GM23338 (cell line): ENCODE measurements around the gene NTN1. TPM values are rescaled to one million over a fixed set of nuclear protein-coding genes. Genes with fewer than 3 reads are reported as not detected.

ENCODE experiments used
- ATAC-seq: fragments of 200-7000 bp; cut with Tn5 transposase; 3 replicates; pipeline ENCODE4 v1.9.1; 2020
- DNase-seq: peaks from one replicate; pipeline ENCODE4 v3.0.0-alpha.2; 2015; ENCODE audit warnings: low spot score
- H2AFZ ChIP-seq: fragments of 200-600 bp; sonication (generic); 2 replicates; pipeline ENCODE4 v1.8.0; 2016; ENCODE audit warnings: antibody characterized with exemption, mild to moderate bottlenecking, moderate library complexity
- H3F3A ChIP-seq: fragments of 200-600 bp; sonication (generic); replicated peaks from 2 replicates; pipeline ENCODE4 v1.8.0; 2017; ENCODE audit warnings: antibody characterized with exemption, mixed run types, low read depth
- H3K27ac ChIP-seq: fragments of 200-600 bp; sonication (generic); 2 replicates; pipeline ENCODE4 v1.6.1; 2016; ENCODE audit warnings: low read depth
- H3K27me3 ChIP-seq: fragments of 200-600 bp; sonication (generic); 2 replicates; pipeline ENCODE4 v1.8.0; 2016; ENCODE audit warnings: mild to moderate bottlenecking, mixed run types, moderate library complexity; ENCODE audit not compliant: insufficient read depth
- H3K36me3 ChIP-seq: fragments of 200-600 bp; sonication (generic); 2 replicates; pipeline ENCODE4 v1.8.0; 2016; ENCODE audit warnings: mild to moderate bottlenecking; ENCODE audit not compliant: insufficient read depth
- H3K4me1 ChIP-seq: fragments of 200-600 bp; sonication (generic); 2 replicates; pipeline ENCODE4 v1.8.0; 2016; ENCODE audit warnings: mild to moderate bottlenecking, moderate library complexity; ENCODE audit not compliant: insufficient read depth
- H3K4me2 ChIP-seq: fragments of 200-600 bp; sonication (generic); 2 replicates; pipeline ENCODE4 v1.7.1; 2017; ENCODE audit warnings: mixed run types
- H3K4me3 ChIP-seq: fragments of 200-600 bp; sonication (generic); 2 replicates; pipeline ENCODE4 v1.6.1; 2016; ENCODE audit warnings: mixed run types
- H3K79me2 ChIP-seq: fragments of 200-600 bp; sonication (generic); replicated peaks from 2 replicates; pipeline ENCODE4 v1.8.0; 2017; ENCODE audit warnings: mild to moderate bottlenecking; ENCODE audit not compliant: insufficient read depth
- H3K9me2 ChIP-seq: fragments of 200-600 bp; sonication (generic); 2 replicates; pipeline ENCODE4 v1.8.0; 2017; ENCODE audit not compliant: insufficient read depth
- H4K20me1 ChIP-seq: fragments of 200-600 bp; sonication (generic); replicated peaks from 2 replicates; pipeline ENCODE4 v1.8.0; 2017; ENCODE audit warnings: mild to moderate bottlenecking; ENCODE audit not compliant: insufficient read depth
- H3K27ac Mint-ChIP-seq: 2 replicates; pipeline ENCODE4 v1.8.0; 2020; ENCODE audit warnings: inconsistent platforms, mild to moderate bottlenecking, moderate library complexity, mixed read lengths
- H3K27me3 Mint-ChIP-seq: 3 replicates; pipeline ENCODE4 v1.8.0; 2022; ENCODE audit warnings: low read depth, mild to moderate bottlenecking, moderate library complexity, mixed read lengths, inconsistent platforms; ENCODE audit not compliant: insufficient read depth, poor library complexity
- H3K36me3 Mint-ChIP-seq: 3 replicates; pipeline ENCODE4 v1.8.0; 2021; ENCODE audit warnings: low read depth, mild to moderate bottlenecking, inconsistent platforms, moderate library complexity, mixed read lengths
- H3K4me1 Mint-ChIP-seq: 3 replicates; pipeline ENCODE4 v1.8.0; 2020; ENCODE audit warnings: mild to moderate bottlenecking, inconsistent platforms, mixed read lengths
- H3K4me3 Mint-ChIP-seq: 3 replicates; pipeline ENCODE4 v1.8.0; 2021; ENCODE audit warnings: moderate library complexity, mild to moderate bottlenecking, inconsistent platforms, mixed read lengths
- H3K9me3 Mint-ChIP-seq: 3 replicates; pipeline ENCODE4 v1.8.0; 2020; ENCODE audit warnings: moderate library complexity, mild to moderate bottlenecking, inconsistent platforms, mixed read lengths
- CREB1 ChIP-seq: fragments of 250-450 bp; sonication (Bioruptor Pico); IDR thresholded peaks from 2 replicates; pipeline ENCODE4 v1.5.0; 2020; ENCODE audit warnings: low read depth, mild to moderate bottlenecking, moderate library complexity
- ETS1 ChIP-seq: IDR thresholded peaks from 2 replicates; pipeline ENCODE4 v1.6.1; 2016; ENCODE audit warnings: antibody characterized with exemption
- EZH2 ChIP-seq: fragments of 200-600 bp; sonication (generic); IDR thresholded peaks from one replicate; pipeline ENCODE4 v1.8.0; 2017; ENCODE audit warnings: antibody characterized with exemption, mild to moderate bottlenecking, low read depth; ENCODE audit not compliant: unreplicated experiment
- EZH2phosphoT487 ChIP-seq: fragments of 200-600 bp; sonication (generic); IDR thresholded peaks from one replicate; pipeline ENCODE4 v1.8.1; 2018; ENCODE audit warnings: antibody characterized with exemption; ENCODE audit not compliant: unreplicated experiment
- JUNB ChIP-seq: IDR thresholded peaks from one replicate; pipeline ENCODE4 v1.6.1; 2016; ENCODE audit warnings: antibody characterized with exemption; ENCODE audit not compliant: unreplicated experiment
- NANOG ChIP-seq: IDR thresholded peaks from 2 replicates; pipeline ENCODE4 v1.6.1; 2016; ENCODE audit warnings: antibody characterized with exemption, borderline replicate concordance
- POLR2AphosphoS5 ChIP-seq: IDR thresholded peaks from 2 replicates; pipeline ENCODE4 v1.6.1; 2016; ENCODE audit warnings: antibody characterized with exemption, low read depth
- STAT1 ChIP-seq: IDR thresholded peaks from one replicate; pipeline ENCODE4 v1.6.1; 2016; ENCODE audit warnings: antibody characterized with exemption; ENCODE audit not compliant: unreplicated experiment
- polyA plus RNA-seq: library from polyadenylated mRNA; unstranded; fragments of >200 nt; fragmentation: Nextera tagmentation; extraction: Ambion mirVana; gene quantifications from 2 replicates; pipeline ENCODE4 v1.2.1, GENCODE V29; 2016
- total RNA-seq: library from RNA; depleted of rRNA; stranded (reverse); fragments of >200 nt; shearing (Covaris generic); gene quantifications from 2 replicates; pipeline ENCODE4 v1.2.3, GENCODE V29; 2014
- TF ChIP-seq, protein P1 (sequence below): IDR thresholded peaks from one replicate; pipeline ENCODE4 v1.6.1; 2018; ENCODE audit warnings: antibody characterized with exemption; ENCODE audit not compliant: unreplicated experiment

NTN1 gene
- total and polyA plus RNA-seq, 2 experiments from 2014 or later = 0.57 to 2.6 TPM

GRCh38 chr17:9241774-9242496, 220.6 kb downstream of the NTN1 start (continued):
- TF ChIP-seq, protein P1, sequence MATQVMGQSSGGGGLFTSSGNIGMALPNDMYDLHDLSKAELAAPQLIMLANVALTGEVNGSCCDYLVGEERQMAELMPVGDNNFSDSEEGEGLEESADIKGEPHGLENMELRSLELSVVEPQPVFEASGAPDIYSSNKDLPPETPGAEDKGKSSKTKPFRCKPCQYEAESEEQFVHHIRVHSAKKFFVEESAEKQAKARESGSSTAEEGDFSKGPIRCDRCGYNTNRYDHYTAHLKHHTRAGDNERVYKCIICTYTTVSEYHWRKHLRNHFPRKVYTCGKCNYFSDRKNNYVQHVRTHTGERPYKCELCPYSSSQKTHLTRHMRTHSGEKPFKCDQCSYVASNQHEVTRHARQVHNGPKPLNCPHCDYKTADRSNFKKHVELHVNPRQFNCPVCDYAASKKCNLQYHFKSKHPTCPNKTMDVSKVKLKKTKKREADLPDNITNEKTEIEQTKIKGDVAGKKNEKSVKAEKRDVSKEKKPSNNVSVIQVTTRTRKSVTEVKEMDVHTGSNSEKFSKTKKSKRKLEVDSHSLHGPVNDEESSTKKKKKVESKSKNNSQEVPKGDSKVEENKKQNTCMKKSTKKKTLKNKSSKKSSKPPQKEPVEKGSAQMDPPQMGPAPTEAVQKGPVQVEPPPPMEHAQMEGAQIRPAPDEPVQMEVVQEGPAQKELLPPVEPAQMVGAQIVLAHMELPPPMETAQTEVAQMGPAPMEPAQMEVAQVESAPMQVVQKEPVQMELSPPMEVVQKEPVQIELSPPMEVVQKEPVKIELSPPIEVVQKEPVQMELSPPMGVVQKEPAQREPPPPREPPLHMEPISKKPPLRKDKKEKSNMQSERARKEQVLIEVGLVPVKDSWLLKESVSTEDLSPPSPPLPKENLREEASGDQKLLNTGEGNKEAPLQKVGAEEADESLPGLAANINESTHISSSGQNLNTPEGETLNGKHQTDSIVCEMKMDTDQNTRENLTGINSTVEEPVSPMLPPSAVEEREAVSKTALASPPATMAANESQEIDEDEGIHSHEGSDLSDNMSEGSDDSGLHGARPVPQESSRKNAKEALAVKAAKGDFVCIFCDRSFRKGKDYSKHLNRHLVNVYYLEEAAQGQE = no peak
- TF ChIP-seq EZH2 (no peak), CREB1 (CRISPR knock-in tag) (no peak), POLR2AphosphoS5 (no peak), EZH2phosphoT487 (no peak), ETS1 (no peak)

DNA sequence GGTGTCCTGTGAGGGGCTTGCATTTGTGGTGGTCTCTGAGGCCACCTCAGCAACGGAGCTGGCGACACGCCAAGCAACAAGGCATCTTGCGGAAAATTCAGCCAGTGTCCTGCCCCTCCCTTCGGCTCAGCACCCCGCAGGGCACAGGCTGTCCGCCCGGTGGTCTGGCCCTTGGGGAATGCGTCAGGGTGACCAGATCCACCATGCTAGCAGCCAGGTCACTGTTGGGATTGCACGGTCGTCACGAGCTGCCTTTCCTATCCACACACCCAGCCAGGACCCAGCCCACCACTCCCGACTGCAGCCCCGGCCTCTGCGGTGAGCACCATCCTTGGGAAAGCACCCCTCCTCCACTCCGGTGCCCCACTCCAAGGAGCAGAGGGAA, 221.2 kb downstream of the NTN1 start:
- peaks cover 47% of the 10 kb centered on the region for H3K4me1 Mint-ChIP-seq
- Histone ChIP-seq H3K4me3 (no peak overlapping the region), H3K79me2 (no peaks in the 10 kb centered on the region), H3K4me1 (peaks cover 22% of the 10 kb centered on the region), H3K27ac (no peak overlapping the region), H3F3A (no peaks in the 10 kb centered on the region), H3K4me2 (no peak overlapping the region), H4K20me1 (no peaks in the 10 kb centered on the region), H2AFZ (no peak overlapping the region), H3K9me2 (no peaks in the 10 kb centered on the region), H3K36me3 (no peaks in the 10 kb centered on the region), H3K27me3 (peaks cover 12% of the 10 kb centered on the region; the same call in 1 of the 2 replicates)
- no peak overlapping the region for H3K4me3 Mint-ChIP-seq
- H3K36me3 Mint-ChIP-seq = no peaks in the 10 kb centered on the region; the same call in 2 of the 3 replicates
- peaks cover 15% of the 10 kb centered on the region for H3K27me3 Mint-ChIP-seq
- H3K9me3 Mint-ChIP-seq = no peaks in the 10 kb centered on the region; the same call in 2 of the 3 replicates
- ATAC-seq (no peak), DNase-seq (no peak)
- H3K27ac Mint-ChIP-seq = no peak overlapping the region
- TF ChIP-seq POLR2AphosphoS5 (no peak), CREB1 (CRISPR knock-in tag) (no peak), ETS1 (no peak), JUNB (no peak), NANOG (no peak), STAT1 (no peak)
- TF ChIP-seq, protein P1 = no peak
